Left renal pelvis (tissue), 4 donors: ENCODE results near the gene CDKAL1. TPM values are rescaled to one million over a fixed set of nuclear protein-coding genes. Genes with fewer than 3 reads are reported as not detected.

Source experiments
- DNase-seq, 4 donors: peaks; one replicate each; pipeline ENCODE4 v3.0.0-alpha.2; 2013; ENCODE audit warnings: low read depth in 4 of 4, low spot score in 3 of 4
- polyA plus RNA-seq, 4 donors: library from polyadenylated mRNA; unstranded; fragments of 120-200 nt; gene quantifications; one replicate each; pipeline ENCODE4 v1.2.1, GENCODE V29; 2013; ENCODE audit not compliant: insufficient read length in 4 of 4

CDKAL1 gene
- polyA plus RNA-seq, 4 donors: 14.7 to 20.4 (median 19.6) TPM

- no peak for DNase-seq
Observed at GRCh38 chr6:20933057-20933788, 399.0 kb downstream of the CDKAL1 start.

- no peak for DNase-seq
Observed at GRCh38 chr6:20936949-20937348, 402.7 kb downstream of the CDKAL1 start.

- no peak for DNase-seq
Observed at GRCh38 chr6:20939161-20939775, 405.0 kb downstream of the CDKAL1 start.

GRCh38 chr6:20943040-20943627, 408.9 kb downstream of the CDKAL1 start:
- no peak for DNase-seq

GRCh38 chr6:20943922-20944321, 409.7 kb downstream of the CDKAL1 start:
- DNase-seq: no peak

- no peak for DNase-seq
Observed at GRCh38 chr6:20946022-20946421, 411.8 kb downstream of the CDKAL1 start.

- no peak for DNase-seq
Observed at GRCh38 chr6:20946890-20947289, 412.6 kb downstream of the CDKAL1 start.

- DNase-seq: no peak
Observed at GRCh38 chr6:20947977-20948376, 413.7 kb downstream of the CDKAL1 start.

- no peak for DNase-seq
Observed at GRCh38 chr6:20948556-20948955, 414.3 kb downstream of the CDKAL1 start.

GRCh38 chr6:20949138-20949537, 414.9 kb downstream of the CDKAL1 start:
- DNase-seq: no peak

GRCh38 chr6:20952699-20953474, 418.6 kb downstream of the CDKAL1 start:
- no peak for DNase-seq

- no peak for DNase-seq
Observed at GRCh38 chr6:20954315-20954714, 420.1 kb downstream of the CDKAL1 start.

- DNase-seq: no peak
Observed at GRCh38 chr6:20955131-20955530, 420.9 kb downstream of the CDKAL1 start.

- no peak for DNase-seq
Observed at GRCh38 chr6:20955751-20956150, 421.5 kb downstream of the CDKAL1 start.

GRCh38 chr6:20960067-20960466, 425.8 kb downstream of the CDKAL1 start:
- no peak for DNase-seq

- DNase-seq: no peak
Observed at GRCh38 chr6:20965276-20965675, 431.0 kb downstream of the CDKAL1 start.

GRCh38 chr6:20965915-20966314, 431.7 kb downstream of the CDKAL1 start:
- no peak for DNase-seq

- DNase-seq: no peak
Observed at GRCh38 chr6:20969551-20969950, 435.3 kb downstream of the CDKAL1 start.

- DNase-seq: no peak
Observed at GRCh38 chr6:20976391-20976918, 442.2 kb downstream of the CDKAL1 start.

GRCh38 chr6:20978151-20978614, 443.9 kb downstream of the CDKAL1 start:
- no peak for DNase-seq

GRCh38 chr6:20979076-20979475, 444.8 kb downstream of the CDKAL1 start:
- DNase-seq: no peak
